HG02763 (cell line): ENCODE data around the gene LOXHD1.

Experiments
- ATAC-seq: cut with Tn5 transposase; IDR thresholded peaks from one replicate; pipeline ENCODE4 v1.9.1; 2021; ENCODE audit warnings: mild to moderate bottlenecking, moderate library complexity; ENCODE audit not compliant: unreplicated experiment

Gene LOXHD1

DNA sequence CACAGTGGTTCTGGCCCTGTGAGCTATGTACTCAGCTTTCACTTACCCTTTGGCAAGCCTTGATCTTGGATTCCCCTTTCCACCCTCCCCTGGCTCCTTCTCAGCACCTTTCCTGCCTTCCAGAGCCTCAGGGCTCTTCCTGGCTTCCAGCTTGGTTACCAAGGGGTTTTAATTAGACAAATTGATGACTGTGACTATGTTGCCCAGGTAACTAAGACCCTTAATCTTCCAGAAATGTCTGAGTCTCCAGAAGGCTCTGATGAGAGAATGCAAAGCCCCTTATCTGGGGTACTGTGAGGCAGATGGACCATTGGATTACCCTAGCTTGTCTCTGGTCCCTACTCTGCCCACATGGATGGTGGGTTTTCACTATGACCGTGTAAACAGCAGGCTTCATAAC is 174.2 kb downstream of the LOXHD1 start:
- ATAC-seq = no peak

DNA sequence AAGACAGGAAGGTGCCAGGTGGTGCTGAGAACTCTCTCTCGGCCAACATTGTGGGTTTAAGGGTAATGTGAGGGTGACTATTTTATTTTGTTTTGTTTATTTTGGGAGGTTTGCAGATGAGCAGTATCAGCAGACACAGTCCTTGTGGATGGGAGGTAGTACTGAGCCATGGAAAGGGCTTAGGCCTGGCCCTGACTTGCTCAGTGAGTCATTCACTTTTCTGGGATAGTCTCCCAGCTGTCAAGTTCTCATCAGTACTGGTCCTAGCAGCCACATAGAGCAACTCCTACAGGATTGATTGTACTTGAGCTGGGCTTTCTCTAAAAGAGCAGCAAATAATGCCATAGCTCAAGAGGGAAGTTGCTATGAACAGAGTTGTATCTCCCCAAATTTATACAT is 175.2 kb downstream of the LOXHD1 start:
- no peak for ATAC-seq

DNA sequence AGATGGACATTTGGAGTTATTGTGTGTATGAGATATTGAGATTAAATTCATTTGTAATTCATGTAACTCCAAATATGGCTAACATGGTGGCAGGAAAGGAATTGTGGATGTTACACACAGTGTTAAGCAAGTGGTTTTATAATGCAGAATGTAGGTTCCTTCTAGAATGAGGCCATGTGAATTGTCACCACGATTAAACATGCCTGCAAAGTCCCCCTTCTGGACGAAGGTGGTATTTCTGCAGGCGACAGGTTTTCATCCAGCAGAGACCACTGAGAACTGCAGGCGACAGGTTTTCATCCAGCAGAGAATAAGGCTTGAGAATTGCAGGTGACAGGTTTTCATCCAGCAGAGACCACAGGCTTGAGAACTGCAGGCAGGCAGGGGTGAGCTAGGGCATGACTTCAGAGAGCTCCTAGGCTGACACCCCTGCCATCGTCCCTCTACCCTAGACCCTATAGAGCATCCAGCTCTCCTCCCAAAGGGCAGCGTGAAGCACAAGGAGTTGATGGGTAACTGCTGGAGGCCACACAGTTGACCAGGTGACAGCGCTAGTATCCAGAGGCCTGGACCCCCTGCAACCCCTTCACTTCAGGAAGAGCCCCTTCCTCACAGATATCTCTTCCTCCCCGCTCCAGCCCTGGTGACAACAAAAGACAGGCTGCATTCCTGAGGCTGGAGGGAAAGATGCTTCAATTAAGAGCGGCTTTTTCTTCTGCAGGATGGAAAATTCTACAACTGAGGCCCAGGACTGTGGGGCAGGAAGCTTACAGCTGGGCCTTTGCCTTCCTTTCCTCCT is 175.8 kb downstream of the LOXHD1 start:
- ATAC-seq = no peak

DNA sequence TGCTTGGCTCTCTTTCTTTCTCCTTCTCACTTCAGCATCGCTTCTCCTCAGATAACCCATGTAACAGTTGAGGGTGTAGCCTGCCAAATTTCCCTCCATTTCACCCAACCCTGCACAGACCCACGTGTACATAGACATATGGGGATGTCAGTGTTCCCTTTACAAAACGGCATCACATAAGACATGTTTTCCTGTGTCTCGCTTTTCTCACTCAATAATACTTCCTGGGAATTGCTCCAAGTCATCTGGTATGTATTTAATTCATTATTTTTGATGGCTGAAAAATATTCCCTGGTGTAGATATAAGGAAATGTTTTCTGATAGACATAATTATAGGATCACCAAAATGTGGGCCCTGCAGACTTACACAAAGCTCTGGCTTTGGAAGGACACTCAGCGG is 176.8 kb downstream of the LOXHD1 start:
- ATAC-seq = no peak

DNA sequence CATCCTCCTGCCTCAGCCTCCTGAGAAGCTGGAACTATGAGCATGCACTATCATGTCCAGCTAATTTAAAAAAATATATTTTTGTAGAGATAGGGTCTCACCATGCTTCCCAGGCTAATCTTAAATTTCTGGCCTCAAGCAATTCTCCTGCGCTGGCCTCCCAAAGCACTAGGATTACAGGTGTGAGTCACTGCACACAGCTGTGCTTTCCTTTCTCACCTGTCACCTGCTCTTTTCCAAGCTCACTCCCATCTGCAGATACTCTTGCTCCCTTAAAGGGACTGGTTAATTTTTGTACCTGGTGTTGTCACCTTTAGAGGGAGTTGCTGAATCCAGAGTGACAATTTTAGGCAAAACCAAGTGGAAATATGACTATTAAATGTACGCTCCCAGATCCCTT is 178.2 kb downstream of the LOXHD1 start:
- no peak for ATAC-seq

DNA sequence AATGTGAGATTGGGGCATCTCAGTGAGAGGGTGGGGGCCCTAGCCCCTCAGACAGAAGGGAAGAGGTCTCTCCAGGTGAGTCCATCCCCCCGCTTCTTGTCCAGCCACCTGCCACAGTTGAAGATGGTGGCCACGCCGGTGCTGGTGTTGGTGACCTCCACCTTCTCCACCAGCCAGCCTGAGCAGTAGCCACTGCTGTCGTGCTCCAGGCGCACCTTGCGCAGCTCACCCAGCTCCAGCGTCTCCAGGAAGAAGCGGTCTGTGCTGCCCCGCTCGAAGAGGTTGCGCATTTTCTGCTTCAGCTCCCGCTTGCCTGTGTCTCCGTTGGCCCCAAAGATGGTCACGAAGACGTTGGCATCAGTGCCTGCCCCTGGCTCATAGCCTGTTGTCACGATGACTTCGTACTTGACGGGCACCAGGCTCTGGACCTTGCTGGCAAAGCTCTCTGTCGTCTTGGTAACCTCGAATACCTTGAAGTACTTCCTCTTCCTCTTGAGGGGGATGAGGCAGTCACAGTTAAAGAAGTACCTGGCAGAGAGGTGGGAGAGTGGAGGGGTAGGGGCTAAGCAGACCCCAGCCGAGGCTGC is 179.5 kb downstream of the LOXHD1 start:
- ATAC-seq = no peak

DNA sequence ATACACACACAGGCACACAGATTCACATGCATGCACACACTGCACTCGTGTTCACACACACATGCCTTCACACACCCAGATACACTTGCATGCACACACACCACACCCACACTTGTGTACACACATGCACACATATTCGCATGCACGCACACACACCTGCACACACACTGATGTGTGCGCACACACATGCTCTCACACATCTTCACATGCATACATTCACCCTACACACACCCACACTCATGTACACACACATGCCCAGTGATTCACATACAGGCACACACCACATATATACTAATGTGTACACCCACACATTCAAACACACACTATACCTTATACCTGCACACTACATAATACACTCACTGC is 181.6 kb downstream of the LOXHD1 start:
- ATAC-seq = no peak

DNA sequence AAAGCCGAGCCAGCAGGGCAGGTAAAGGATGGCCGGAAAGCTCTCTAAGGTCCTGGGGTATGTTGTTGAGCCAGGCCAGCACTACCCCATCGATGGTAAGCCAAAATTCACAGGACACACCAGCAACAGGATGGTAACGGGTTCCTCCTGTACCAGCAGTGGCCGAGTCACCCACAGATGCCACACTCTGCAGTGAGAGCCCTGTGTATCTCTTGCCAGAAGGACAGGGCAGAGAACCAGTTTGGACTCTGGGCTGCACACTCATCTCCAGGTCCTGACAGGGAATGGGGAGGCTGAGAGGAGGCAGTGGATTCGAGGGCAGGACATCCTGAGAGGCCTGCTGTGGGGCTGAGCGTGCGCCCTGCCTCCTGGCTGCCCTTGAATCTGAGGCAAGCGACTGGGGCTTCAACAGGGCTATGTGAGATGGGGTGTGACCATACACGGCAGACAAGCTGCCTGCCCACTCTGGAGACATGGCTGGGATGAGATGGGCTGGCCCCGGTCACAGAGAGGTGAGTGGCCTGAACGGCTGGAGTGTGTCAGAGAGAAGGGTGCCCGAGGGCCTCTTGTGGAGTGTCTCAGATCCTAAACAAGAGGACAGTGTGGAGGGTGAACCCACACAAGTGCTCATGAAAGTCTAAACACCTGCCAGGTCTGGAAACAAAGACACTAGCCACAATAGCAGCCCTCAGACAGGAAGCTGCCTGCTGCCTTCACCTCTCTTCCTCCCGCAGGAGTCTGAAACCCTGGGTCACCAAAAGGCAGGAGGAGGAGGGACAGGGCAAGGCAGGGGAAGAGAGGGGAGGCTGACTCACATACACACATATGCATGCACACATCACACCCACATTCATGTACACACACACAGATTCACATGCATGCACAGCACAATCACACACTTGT is 182.3 kb downstream of the LOXHD1 start:
- ATAC-seq = no peak

DNA sequence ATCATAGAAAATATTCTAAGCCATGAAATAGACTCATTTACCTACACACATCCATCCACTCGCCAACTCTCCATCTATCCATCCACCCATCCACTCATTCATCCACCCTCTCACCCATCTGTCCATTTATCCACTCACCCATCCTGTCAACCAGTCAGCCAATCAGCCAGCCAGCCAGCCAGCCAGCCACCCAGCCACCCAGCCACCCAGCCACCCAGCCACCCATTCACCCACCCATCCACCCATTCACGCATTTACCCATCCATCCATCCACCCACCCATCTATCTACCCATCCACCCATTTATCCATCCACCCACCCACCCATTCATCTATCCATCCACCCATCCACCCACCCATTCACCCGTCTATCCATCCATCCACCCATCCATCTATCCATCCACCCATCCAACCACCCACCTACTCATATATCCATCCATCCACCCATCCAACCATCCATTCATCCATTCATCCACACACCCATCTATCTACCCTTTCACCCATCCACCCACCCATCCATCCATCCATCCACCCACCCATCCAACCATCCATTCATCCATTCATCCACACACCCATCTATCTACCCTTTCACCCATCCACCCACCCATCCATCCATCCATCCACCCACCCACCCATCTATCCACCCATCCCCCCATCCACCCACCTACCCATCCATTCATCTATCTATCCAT is 185.1 kb downstream of the LOXHD1 start:
- ATAC-seq = no peak

DNA sequence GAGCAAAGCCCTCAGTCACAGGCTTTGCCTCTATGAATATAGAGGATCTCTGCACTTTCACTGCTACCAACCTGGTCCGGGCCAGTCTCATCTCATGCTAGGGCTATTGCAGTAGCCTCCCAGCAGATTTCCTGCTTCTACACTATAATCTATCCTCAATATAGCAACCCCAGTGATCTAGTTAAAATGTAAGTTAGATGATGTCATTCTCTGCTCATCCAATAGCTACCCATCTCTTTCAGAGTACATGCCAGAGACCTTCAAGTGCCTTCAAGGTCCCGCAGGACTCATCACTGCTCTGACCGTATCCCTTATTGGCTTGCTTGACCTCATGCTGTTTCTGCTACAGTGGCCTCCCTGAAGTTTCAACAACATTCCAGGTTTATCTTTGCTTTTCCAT is 186.3 kb downstream of the LOXHD1 start:
- ATAC-seq = no peak

DNA sequence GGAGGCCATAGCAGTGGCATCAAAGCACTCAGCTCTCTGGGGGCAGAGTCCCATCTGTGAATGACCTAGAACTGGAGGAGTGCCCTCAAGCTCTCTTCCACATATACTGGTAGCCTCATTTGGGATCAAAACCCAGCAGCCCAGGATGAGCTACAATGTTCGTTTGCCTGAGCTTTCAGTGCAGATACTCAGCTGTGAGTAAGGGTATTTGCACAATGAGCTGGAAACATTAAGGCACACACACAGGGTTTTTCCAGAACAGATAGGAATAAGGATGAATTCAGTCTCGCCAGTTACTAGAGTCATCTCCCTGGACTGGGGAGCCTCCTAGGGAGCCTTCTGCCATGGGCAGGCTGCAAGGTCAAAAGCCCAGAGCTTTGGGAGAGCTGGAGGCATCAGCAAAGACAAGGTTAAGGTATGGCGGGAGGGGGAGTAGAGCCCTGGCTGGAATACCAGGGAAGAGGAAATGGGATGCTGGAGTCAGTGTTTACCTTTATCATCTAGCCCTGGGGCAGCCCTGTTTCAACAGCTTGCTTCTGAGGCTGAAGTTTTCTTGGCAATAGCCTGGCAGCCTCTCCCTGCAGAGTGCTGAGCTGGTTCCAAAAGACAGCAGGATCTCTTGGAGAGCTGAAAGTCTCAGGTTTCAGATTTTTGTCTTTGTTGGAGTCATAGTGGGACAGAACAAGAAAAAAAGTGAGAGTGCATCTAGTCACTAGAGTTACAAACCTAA is 187.7 kb downstream of the LOXHD1 start:
- no peak for ATAC-seq

DNA sequence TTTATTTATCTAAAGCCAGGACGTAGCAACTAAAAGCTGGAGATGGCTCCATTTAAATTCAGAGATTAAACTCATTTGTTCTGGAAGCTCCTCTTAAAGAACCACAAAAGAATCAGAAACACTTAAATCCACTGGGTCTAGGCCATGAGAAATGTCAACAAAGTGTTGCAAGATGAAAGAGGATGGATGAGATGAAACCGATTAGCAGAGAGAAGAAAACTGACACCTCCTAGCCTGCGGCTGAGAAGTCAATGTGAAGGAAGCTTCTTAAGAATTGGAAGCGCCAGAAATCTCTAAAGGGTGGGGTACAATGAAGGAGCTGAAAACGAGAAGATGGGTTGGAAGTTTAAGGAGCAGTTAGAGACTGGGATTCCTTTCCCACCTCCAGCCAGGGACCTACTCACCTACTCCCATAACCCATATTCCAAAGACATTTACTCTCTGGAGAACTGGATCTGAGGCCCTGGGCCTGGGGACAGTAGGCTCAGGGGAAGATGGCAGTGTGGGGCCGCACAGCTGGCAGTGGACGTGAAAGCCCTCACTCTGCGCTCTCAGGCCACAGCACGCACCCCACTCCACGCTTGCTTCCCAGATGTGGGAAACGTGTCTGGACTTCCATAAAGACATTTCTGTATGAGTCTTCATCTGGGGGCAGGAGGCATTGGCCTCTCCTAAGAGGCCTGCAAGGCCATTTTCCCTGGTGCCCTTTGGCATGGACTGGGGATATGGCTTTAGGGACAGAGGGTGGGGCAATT is 188.4 kb downstream of the LOXHD1 start:
- no peak for ATAC-seq

DNA sequence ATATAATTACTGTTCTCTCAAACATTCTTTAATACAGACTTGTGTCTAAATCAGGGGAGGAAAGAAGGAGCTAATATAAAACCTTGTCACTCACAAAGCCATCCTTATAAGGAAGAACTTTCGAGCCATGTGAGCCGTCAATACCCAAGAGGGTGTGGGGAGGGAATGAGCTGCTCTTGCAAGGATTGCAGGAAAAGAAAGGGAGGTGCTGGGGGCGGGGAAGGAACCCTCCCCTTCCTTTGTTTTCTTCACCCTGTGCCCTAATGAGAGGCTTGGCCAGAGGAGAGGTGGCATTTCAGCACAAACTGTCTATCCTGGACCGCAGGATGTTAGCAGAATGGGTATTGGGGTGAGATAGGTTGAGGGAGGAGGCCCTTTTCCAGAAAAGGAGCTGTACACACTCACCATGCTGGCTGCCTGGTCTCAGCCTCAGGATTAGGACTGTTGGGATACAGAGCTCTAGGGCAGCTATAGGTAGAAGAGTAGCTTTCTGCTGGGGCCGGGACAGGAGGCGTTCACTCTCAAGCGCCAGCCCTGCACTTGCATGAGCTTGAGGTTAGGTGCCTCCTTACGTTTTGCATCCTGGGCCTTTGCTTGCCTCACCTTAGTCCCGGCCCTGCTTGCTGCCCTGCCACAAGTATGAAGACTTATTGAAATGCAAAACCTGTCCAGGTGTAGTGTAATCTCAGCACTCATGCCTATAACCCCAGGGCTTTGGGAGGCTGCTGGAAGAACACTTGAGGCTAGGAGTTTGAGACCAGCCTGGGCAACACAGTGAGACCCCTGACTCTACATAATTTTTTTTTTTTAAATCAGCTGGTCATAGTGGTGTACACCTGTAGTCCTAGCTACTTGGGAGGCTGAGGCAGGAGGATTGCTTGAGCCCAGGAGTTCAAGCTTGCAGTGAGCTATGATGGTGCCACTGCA is 190.5 kb downstream of the LOXHD1 start:
- ATAC-seq = no peak

DNA sequence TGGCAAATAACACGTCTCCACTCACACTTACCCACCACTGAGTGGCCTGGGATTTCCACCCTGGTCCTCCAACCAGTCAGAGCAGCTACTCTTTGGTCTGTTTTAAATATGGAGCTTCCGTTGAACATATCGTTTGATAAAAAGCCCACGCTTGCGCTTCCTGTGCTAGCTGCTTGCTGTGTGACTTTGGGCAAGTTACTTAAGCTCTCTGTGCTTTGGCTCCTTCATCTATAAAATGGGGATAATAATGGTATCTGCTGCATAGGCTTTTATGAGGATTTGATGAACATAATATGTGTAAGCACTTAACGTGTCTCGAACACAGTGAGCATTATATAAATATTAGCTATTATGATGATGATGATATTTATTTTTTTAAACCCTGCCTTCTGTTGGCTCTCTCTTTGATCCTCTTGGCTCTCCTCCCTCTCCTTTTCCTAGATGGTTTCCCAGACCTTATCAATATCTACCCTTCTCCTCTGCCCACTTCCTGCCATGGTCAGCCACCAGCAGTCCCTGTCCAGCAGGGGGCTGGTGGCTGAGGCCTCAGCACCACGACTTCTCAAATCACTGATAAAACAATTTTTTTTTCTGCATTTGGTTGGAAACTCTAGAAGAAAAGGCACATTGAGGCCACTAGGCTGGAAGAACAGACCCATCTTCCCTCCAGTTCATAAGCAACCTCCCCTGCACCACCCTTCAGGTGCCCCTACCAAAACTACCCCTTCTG is 191.9 kb downstream of the LOXHD1 start:
- no peak for ATAC-seq

DNA sequence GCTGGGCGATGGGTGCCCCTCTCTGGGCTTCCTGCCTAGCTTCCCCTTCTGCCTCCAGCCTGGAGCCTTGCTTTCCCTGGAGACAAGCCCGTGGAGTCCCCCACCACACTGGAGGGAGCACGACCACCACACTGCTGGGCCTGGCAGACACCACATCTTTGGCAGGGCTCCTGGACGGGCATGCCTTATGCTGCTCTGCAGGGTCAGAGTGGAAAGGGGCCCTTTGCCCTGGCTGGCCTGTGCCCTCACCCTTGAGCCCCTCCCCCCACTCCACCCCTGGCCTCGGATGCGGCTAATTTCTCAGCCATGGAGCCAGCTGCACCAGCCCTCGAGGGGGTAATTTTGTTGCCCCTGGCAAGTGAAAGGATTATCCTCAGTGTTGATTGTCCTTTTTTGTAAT is 194.5 kb downstream of the LOXHD1 start:
- ATAC-seq = no peak

DNA sequence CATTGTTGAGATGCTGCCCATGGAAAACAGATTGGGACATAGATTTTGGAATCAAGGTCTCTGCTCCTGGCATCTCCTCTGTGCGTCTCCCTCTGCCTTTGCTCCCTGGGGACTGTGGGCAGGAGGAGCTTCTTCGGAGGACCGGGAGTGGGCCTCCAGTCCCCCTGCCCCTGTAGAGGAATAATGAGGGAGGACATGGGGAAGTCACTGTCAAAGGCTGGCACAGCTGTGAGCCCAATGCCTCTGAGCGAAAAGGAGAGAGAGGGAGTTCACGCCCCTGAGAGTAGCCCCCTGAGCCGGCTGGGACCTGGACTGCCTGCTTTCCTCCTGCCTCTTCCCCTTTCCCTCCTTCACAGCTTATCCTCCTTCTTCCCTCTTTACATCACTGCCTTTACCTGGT is 195.0 kb downstream of the LOXHD1 start:
- ATAC-seq = no peak

DNA sequence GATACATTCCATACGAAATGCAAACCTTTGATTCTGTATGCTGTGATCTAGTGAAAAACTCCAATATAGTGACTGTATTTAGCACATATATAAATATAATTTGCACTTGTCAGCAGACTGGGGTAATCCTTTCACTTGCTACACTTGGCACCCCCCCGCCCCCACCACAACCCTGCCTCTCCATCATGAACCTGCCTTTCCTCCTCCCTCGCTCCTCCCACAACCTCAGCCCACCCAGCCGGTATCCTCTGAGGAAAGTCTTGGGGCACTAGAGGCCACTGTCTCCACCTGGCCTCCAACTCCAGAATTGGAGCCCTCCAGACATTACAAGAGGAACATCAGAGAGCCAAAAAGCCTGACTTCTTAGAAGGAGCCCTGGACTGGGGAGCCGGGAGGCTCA is 196.3 kb downstream of the LOXHD1 start:
- no peak for ATAC-seq

DNA sequence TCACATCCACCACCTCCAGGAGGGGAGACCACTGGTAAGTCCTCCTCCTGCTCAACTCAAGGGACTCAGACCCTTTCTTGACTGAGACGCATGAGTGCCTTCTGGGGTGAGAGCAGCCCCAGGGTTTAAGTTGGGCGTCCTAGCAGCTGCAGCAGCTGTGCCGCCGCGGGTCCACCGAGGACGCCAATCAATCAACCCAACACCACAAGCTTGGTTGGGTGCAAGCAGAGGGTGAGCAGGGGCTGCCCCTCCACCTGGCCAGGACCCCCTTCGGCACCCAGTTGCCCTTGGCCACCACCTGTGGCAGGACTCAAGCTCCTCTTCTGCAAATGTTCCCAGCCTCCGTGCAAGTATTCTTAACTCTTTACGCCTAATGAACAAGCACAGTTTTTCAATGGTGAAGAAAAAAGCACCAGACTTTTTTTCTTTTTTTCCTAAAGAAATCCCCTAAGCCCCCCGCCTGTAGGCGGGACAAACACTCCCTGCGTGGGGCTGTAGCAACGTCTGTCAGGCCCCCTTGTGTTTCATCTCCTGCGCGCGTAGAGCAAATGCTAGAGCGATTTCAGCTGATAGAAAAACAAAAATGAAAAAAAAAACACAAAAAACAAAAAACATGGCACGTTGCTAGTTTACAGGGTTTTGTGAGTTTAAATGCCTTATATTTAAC is 197.1 kb downstream of the LOXHD1 start:
- no peak for ATAC-seq
